ENCODE measurements around the gene SPATA46.

SPATA46 gene

GRCh38 chr1:162375463-162375862, 1.2 kb downstream of the SPATA46 start:
- FAIRE-seq (no peak), DNase-seq (ENCODE audit: insufficient read length, low spot score) (no peak)

GRCh38 chr1:162374406-162374805, 2.2 kb downstream of the SPATA46 start:
- DNase-seq (ENCODE audit: insufficient read length, low spot score) (no peak), FAIRE-seq (no peak)

GRCh38 chr1:162373541-162374260, 3.0 kb downstream of the SPATA46 start:
- peak; percentile 61 for DNase-seq (ENCODE audit: insufficient read length, low spot score)
- FAIRE-seq, result no peak

GRCh38 chr1:162373072-162373427, 3.6 kb downstream of the SPATA46 start:
- FAIRE-seq (no peak), DNase-seq (ENCODE audit: insufficient read length, low spot score) (no peak)

GRCh38 chr1:162372159-162373071, 4.2 kb downstream of the SPATA46 start:
- DNase-seq (ENCODE audit: insufficient read length, low spot score) (no peak), FAIRE-seq (no peak)

- FAIRE-seq (no peak), DNase-seq (ENCODE audit: insufficient read length, low spot score) (no peak)
Observed at GRCh38 chr1:162371611-162372010, 5.0 kb downstream of the SPATA46 start.

- FAIRE-seq, result no peak
- DNase-seq (ENCODE audit: insufficient read length, low spot score), result no peak
Observed at GRCh38 chr1:162370721-162371120, 5.9 kb downstream of the SPATA46 start.

GRCh38 chr1:162370161-162370560, 6.5 kb downstream of the SPATA46 start:
- FAIRE-seq, result no peak

GRCh38 chr1:162369571-162369970, 7.1 kb downstream of the SPATA46 start:
- FAIRE-seq (no peak), DNase-seq (ENCODE audit: insufficient read length, low spot score) (no peak)

More at GRCh38 chr1:162370161-162370560, 6.5 kb downstream of the SPATA46 start:
- no peak for DNase-seq (ENCODE audit: insufficient read length, low spot score)

- no peak for FAIRE-seq
- no peak for DNase-seq (ENCODE audit: insufficient read length, low spot score)
Observed at GRCh38 chr1:162368451-162368850, 8.2 kb downstream of the SPATA46 start.

- no peak for FAIRE-seq
- DNase-seq (ENCODE audit: insufficient read length, low spot score), result no peak
Observed at GRCh38 chr1:162367772-162368171, 8.9 kb downstream of the SPATA46 start.

GRCh38 chr1:162367073-162367472, 9.6 kb downstream of the SPATA46 start:
- DNase-seq (ENCODE audit: insufficient read length, low spot score), result no peak
- FAIRE-seq, result no peak

GRCh38 chr1:162366671-162367070, 10.0 kb downstream of the SPATA46 start:
- no peak for FAIRE-seq
- DNase-seq (ENCODE audit: insufficient read length, low spot score), result no peak

- DNase-seq (ENCODE audit: insufficient read length, low spot score), result no peak
- no peak for FAIRE-seq
Observed at GRCh38 chr1:162366149-162366548, 10.5 kb downstream of the SPATA46 start.

- DNase-seq (ENCODE audit: insufficient read length, low spot score) (no peak), FAIRE-seq (no peak)
Observed at GRCh38 chr1:162365284-162366020, 11.2 kb downstream of the SPATA46 start.

GRCh38 chr1:162364498-162364897, 12.2 kb downstream of the SPATA46 start:
- no peak for FAIRE-seq
- DNase-seq (ENCODE audit: insufficient read length, low spot score), result no peak

- DNase-seq (ENCODE audit: insufficient read length, low spot score), result no peak
- no peak for FAIRE-seq
Observed at GRCh38 chr1:162363823-162364222, 12.8 kb downstream of the SPATA46 start.

- no peak for DNase-seq (ENCODE audit: insufficient read length, low spot score)
- FAIRE-seq, result no peak
Observed at GRCh38 chr1:162361349-162361748, 15.3 kb downstream of the SPATA46 start.

- no peak for FAIRE-seq
- DNase-seq (ENCODE audit: insufficient read length, low spot score), result no peak
Observed at GRCh38 chr1:162360874-162361260, 15.8 kb downstream of the SPATA46 start.

- FAIRE-seq, result no peak
Observed at GRCh38 chr1:162360237-162360873, 16.3 kb downstream of the SPATA46 start.

More at GRCh38 chr1:162360237-162360873, 16.3 kb downstream of the SPATA46 start:
- no peak for DNase-seq (ENCODE audit: insufficient read length, low spot score)
